Ovary (tissue), 9 donors: ENCODE results near the gene MPIG6B. TPM values are rescaled to one million over a fixed set of nuclear protein-coding genes. Genes with fewer than 3 reads are reported as not detected.

ENCODE experiments used
- DNase-seq, 5 donors: peaks; one replicate each; pipeline ENCODE4 v3.0.0-alpha.2; 2019 to 2020
- H3K27ac ChIP-seq, 2 donors: fragments of 200-600 bp; one replicate each; pipeline versions ENCODE4 v1.5.1 to v1.8.0; 2019 to 2022
- H3K27me3 ChIP-seq: fragments of 200-600 bp; one replicate; pipeline ENCODE4 v1.8.0; 2022
- H3K36me3 ChIP-seq: fragments of 200-600 bp; sonication (generic); one replicate; pipeline ENCODE4 v1.5.1; 2019
- H3K4me1 ChIP-seq: one replicate; pipeline ENCODE4 v1.8.1; 2013; ENCODE audit warnings: mild to moderate bottlenecking, moderate library complexity; ENCODE audit not compliant: insufficient read depth
- H3K4me3 ChIP-seq: fragments of 200-600 bp; sonication (generic); one replicate; pipeline ENCODE4 v1.5.1; 2017
- H3K9me3 ChIP-seq, 2 donors: fragments of 200-600 bp in 1 of 2; sonication (generic) in 1 of 2; one replicate each; pipeline versions ENCODE4 v1.5.1 to v1.8.1; 2013 to 2019; ENCODE audit warnings: mild to moderate bottlenecking in 1 of 2, moderate library complexity in 1 of 2
- CTCF ChIP-seq, 3 donors: fragments of 450-650 bp in 2 of 3; fragments of 200-600 bp in 1 of 3; IDR thresholded peaks; one replicate each; pipeline versions ENCODE4 v1.5.1 to v1.8.0; 2016 to 2022; ENCODE audit warnings: antibody characterized with exemption in 3 of 3, mild to moderate bottlenecking in 1 of 3
- EP300 ChIP-seq: sonication (generic); formaldehyde crosslinking; IDR thresholded peaks from one replicate; pipeline ENCODE4 v1.6.1; 2017; ENCODE audit warnings: antibody characterized with exemption
- POLR2A ChIP-seq: fragments of 450-650 bp; IDR thresholded peaks from one replicate; pipeline ENCODE4 v1.6.1; 2017; ENCODE audit warnings: antibody characterized with exemption, mild to moderate bottlenecking, moderate library complexity
- WGBS, 3 donors: extraction: QIAGEN DNeasy Blood & Tissue Kit in 1 of 3; methylation state at CpG; one replicate each; pipeline versions ENCODE4 v1.1.5 to v1.1.7; 2013 to 2017; 5-methylcytosine and 5-hydroxymethylcytosine counted together
- intact Hi-C, 4 donors: fragments of 100-400 bp; cut with DNase I; formaldehyde crosslinking; loops; one replicate each; pipeline versions ENCODE4 v1.11.0 to v1.15.1; 2022 to 2023
- polyA plus RNA-seq, 2 donors: library from polyadenylated mRNA; stranded (reverse); fragments of 200-250 nt in 1 of 2; fragments of 350-450 nt in 1 of 2; fragmentation: Illumina TruSeq in 1 of 2; extraction: RNeasy Lipid Tissue Mini Kit (QIAGEN cat#74804) in 1 of 2; gene quantifications; one replicate each; pipeline ENCODE4 v1.2.3, GENCODE V29; 2013 to 2014
- total RNA-seq, 7 donors: library from RNA; depleted of rRNA in 2 of 7; stranded (reverse); fragments of >200 nt in 2 of 7; fragmentation: NEBNext Ultra II Directional in 3 of 7; extraction: Animal tissue kit (Norgen Biotek cat#: 25700) in 3 of 7; gene quantifications; one replicate each; pipeline versions ENCODE4 v1.1.0 to v1.2.4, GENCODE V29; 2016 to 2023
- donor health status: DM: no; HTN: no; CAD: no; lungs with moderate emphysema.
- donor health status: DM: no; HTN: no; CAD: no.
- donor health status: Bipolar disorder and iron deficiency.
- donor health status: DM: yes; HTN: yes; CAD: no.
- donor health status: DM: no; HTN: no; CAD: no.
- donor health status: DM: yes; HTN: yes; CAD: no.

Gene MPIG6B
- total and polyA plus RNA-seq, 9 donors = 0.06 to 0.94 (median 0.60) TPM; not detected in 4

- Histone ChIP-seq H3K9me3 (no peaks in the 10 kb centered on the region), H3K4me3 (no peak overlapping the region), H3K36me3 (no peaks in the 10 kb centered on the region), H3K4me1 (peaks cover 2% of the 10 kb centered on the region), H3K27ac (no peak overlapping the region), H3K27me3 (no peaks in the 10 kb centered on the region)
- 78 to 82% (median 80%) methylated on average over 8 of the region's 8 CpGs for whole genome bisulfite sequencing, 3 donors
- intact Hi-C loops = loop anchor here in 2 of 4 donors (10.0 kb wide), 1 partner anchor 177 kb away; the partner anchor contains the start of gene NEU1 (in 2 of the 2)
- TF ChIP-seq CTCF (IDR thresholded peaks at IDR 0.05) = no peak
- no peak for TF ChIP-seq POLR2A
- no peak for TF ChIP-seq EP300
- no peak for DNase-seq
These were observed 35.9 kb upstream of the MPIG6B start for GRCh38 chr6:31687321-31687720.

DNA sequence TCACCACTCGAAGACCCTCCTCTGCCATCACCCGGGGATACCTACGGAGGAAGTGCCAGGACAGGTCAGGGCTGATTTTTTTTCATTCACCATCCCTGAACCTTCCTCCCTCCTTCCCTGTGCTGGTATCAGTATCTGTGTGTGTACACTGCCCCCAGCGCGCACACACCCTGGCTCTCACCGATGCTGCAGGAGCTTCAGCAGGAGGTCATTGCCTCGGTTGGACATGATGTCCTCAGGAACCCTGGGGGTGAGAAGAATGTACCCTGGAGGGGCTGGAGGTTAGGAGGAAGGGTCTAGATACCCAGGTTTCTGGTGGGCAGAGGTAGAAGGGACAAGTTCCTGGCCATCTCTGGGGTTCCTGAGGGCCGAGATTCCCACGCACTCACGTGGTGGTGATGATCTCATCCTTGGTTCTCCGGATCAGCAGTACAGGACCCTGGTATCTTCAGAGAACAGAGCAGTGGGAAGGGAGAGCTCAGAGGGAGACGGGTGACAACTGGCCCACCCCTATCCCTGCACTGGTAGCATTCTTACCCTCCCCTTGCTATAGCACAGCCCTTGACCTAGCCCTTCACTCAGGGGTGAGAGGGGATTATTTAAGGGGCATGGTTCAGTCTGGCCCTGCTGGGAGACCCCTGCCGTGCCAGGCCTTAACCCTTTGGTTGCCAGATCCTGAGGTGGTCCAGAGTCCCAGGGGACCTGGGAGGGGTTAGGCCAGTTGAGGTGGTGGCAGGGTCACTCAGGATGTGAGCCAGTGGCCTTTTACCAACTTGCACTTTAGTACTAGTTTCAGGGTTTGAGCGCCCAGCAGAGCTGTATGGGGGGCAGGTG is 35.1 kb upstream of the MPIG6B start:
- DNase-seq = no peak
- no peaks in the 10 kb centered on the region for H3K27me3 ChIP-seq
- no peak overlapping the region for H3K27ac ChIP-seq
- H3K9me3 ChIP-seq = no peaks in the 10 kb centered on the region
- H3K4me3 ChIP-seq = no peak overlapping the region
- H3K36me3 ChIP-seq = no peaks in the 10 kb centered on the region
- 73 to 76% (median 75%) methylated on average over 14 of the region's 14 CpGs for WGBS, 3 donors
- H3K4me1 ChIP-seq = peaks cover 2% of the 10 kb centered on the region
- intact Hi-C loops = loop anchor here in 2 of 4 donors (10.0 kb wide), 1 partner anchor 177 kb away; the partner anchor contains the start of gene NEU1 (in 2 of the 2)
- TF ChIP-seq EP300 (no peak), POLR2A (no peak), CTCF (IDR thresholded peaks at IDR 0.05) (no peak)

- Histone ChIP-seq H3K9me3 (no peaks in the 10 kb centered on the region), H3K4me1 (no peaks in the 10 kb centered on the region), H3K36me3 (no peaks in the 10 kb centered on the region), H3K27ac (no peak overlapping the region), H3K27me3 (no peaks in the 10 kb centered on the region), H3K4me3 (no peak overlapping the region)
- DNase-seq = no peak
- 68 to 77% (median 72%) methylated on average over 11 of the region's 11 CpGs for WGBS, 3 donors
- intact Hi-C loops = loop anchor here in 2 of 4 donors (10.0 kb wide), 1 partner anchor 175 kb away; the partner anchor contains the start of gene NEU1 (in 2 of the 2)
- TF ChIP-seq POLR2A = no peak
- no peak for TF ChIP-seq CTCF (IDR thresholded peaks at IDR 0.05)
- TF ChIP-seq EP300 = no peak
These were observed 33.7 kb upstream of the MPIG6B start for GRCh38 chr6:31689249-31690110.

GRCh38 chr6:31690231-31691077 is 32.7 kb upstream of the MPIG6B start:
- 47 to 51% (median 49%) methylated on average over 10 of the region's 10 CpGs for WGBS, 3 donors
- no peak for DNase-seq
- H3K9me3 ChIP-seq = no peaks in the 10 kb centered on the region
- no peak overlapping the region for H3K4me3 ChIP-seq
- no peak overlapping the region for H3K27ac ChIP-seq
- no peaks in the 10 kb centered on the region for H3K4me1 ChIP-seq
- H3K36me3 ChIP-seq = no peaks in the 10 kb centered on the region
- intact Hi-C loops = no loop called here
- TF ChIP-seq EP300 (no peak), CTCF (IDR thresholded peaks at IDR 0.05) (no peak)
- H3K27me3 ChIP-seq = no peaks in the 10 kb centered on the region
